Colon (tissue), 2 donors: Measurements from ENCODE around the gene BIRC7.

Experiments used
- FAIRE-seq: peaks from 2 replicates; lab custom pipeline; 2012; peaks lifted over from hg19 to GRCh38; lab: Jason Lieb, UNC
- donor health status: control.
- donor health status: control.

Gene BIRC7

DNA sequence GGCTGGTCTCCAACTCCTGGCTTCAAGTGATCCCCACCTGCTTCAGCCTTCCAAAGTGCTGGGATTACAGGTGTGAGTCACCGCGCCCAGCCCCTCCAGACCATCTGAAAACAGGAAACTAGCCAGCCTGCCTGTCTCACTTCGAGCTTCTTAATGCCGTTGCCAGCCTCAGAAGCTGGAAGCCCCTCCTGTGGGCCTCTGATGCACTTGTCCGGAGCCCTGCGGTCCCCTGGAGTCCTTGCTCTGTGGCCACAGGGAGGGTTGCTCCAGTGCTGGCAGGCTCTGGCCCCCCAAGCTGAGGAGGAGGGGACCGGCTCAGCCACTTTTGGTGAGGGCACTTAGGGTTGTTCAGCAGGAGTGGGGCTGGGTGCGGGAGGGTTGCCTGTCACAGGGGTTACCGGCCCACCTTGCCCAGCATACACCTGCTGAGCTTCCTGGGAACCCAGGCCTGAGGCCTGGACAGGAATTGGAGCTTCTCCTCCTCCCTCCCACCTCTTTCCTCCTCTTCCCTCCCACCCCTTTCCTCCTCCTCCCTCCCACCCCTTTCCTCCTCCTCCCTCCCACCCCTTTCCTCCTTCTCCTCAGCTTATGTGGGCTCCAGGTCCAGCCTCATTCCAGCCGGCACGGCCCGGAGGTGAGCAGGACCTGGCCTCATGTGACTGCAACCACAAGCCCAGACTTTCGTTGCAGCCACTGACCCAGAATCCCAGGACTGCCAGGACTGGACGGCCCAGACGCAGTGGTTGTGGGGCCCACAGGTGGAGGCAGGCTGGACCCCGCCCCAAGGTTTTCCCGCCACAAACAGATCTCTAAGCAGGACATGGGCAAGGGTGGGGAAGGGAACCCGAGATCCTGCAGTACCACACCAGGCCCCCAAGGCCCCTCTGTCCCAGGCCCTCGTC, 9.4 kb upstream of the BIRC7 start:
- no peak for FAIRE-seq

- FAIRE-seq, result no peak
Observed at GRCh38 chr20:63227260-63227659, 8.4 kb upstream of the BIRC7 start.

DNA sequence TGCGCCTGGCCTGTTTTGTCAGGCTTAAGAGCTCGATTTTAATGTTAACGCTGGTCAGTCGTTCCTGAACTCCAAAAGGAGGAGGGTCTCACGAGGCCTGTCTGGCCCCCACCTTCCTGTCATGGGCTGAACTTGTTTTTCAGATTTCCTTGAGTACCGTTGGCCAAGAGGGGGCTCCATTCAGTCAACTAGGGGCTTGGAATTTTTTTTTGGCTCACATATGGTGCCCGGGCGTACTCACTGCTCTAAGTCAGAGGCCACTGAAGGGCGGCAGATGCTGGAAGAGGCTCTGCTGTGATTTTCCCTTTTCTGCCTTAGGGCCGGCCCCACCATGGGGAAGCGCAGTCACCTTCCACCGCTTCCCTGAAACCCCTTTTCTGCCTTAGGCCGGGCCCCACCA, 6.9 kb upstream of the BIRC7 start:
- no peak for FAIRE-seq

GRCh38 chr20:63230800-63231268, 4.9 kb upstream of the BIRC7 start:
- no peak for FAIRE-seq

DNA sequence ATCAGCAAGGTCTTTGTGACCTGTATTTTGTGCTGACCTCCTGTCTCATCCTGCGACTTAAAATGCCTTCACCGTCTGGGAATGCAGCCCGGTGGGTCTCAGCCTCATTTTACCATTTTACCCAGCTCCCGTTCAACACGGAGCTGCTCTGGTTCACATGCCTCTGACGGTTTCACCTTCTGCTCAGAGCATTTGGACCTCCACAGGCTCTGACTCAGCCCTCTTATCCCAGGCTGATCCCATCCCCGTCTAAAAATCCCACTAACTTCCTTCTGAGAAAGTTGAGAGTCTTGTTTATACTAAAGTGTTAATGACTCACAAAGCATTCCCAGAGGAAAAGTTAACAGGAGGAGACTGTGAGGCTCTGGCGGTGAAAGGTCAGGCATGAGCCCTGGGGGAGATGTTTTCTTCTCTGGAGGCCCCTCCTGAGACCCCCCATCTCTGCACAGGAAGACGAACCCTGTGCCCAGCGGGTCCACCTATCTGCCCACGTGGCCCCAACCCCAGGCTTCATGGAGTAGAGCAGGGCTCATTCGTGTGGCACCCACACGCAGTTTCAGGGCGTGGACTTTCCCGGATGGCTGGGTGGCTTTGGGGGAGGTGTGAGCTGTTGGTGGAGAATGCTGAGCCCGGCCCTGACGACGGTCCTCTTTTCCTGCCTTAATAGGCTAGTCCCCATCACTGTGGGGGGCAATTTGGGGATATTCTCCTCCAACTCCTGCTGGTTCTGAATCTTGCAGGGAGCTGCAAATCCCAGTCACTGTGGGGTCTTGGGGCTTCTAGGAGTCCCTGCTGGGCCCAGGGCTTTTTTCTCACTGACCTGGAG, 3.3 kb upstream of the BIRC7 start:
- FAIRE-seq, result no peak

- no peak for FAIRE-seq
Observed at GRCh38 chr20:63233061-63233344, 2.7 kb upstream of the BIRC7 start.

DNA sequence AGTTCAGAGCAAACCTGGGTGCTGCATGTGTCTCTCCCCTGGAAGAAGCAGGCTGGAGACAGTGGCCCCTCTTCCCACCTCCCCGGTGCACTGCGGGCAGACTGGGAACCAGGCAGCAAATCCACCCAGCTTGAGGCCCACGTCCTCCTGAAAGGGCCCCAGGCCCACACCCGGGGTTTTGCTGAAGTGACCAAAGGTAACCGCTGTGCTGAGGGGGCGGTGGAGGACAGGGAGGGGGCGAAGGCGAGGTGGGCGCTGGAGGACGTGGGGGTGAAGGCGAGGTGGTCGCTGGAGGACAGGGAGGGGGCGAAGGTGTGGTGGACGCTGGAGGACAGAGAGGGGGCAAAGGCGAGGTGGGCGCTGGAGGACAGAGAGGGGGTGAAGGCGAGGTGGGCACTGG, 1.8 kb upstream of the BIRC7 start:
- no peak for FAIRE-seq

- FAIRE-seq, result no peak
Observed at GRCh38 chr20:63234693-63235398, 859 bp upstream of the BIRC7 start.

GRCh38 chr20:63236116-63236837, 572 bp downstream of the BIRC7 start:
- no peak for FAIRE-seq

DNA sequence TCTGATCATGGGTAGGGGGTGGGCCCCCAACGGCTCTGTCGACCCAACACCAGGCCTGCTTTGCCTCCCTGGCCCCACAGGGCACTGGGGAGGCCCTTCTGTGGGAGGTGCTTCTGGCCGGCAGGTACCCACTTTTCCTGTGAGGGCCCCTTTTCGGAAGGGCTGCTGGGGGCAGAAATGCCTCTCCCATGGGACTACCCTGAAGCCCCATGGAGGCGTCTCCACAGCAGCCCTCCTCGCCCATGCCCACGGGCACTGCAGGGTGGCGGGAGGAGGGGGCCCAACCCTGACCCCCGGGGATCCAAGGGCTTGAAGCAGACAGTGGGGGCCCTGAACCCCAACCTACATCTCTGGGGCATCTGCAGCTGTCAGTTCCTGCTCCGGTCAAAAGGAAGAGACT, 2.3 kb downstream of the BIRC7 start:
- FAIRE-seq, result no peak

DNA sequence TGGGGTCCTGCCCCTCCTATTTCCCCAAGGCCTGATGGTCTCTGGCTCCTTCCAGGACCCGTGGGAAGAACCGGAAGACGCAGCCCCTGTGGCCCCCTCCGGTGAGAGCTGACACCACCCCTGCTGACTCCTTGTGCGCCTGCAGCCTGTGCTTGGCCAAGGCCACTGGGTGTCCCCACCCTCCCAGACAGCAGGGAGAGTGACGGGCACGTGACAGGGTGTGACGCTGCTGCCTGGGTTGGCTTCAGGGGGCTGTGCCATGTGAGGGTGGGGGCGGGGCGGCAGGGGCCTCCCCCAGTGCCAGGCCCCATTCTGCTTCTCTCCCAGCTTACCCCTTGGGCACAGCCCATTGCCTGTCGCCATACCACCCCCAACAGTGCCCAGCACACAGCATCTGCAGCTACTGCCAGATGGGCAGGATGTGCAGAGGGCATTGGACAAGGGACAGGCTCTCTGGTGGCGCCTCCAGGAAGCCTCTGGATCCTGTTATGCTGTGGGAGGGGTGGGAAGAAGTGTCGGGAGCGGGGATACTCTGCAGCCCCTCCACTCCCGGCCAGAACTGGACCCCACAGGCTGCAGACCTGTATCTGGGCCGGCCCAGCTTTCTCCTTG, 2.9 kb downstream of the BIRC7 start:
- no peak for FAIRE-seq

- FAIRE-seq, result no peak
Observed at GRCh38 chr20:63239431-63239830, 3.7 kb downstream of the BIRC7 start.

GRCh38 chr20:63240004-63240403, 4.3 kb downstream of the BIRC7 start:
- FAIRE-seq, result no peak

DNA sequence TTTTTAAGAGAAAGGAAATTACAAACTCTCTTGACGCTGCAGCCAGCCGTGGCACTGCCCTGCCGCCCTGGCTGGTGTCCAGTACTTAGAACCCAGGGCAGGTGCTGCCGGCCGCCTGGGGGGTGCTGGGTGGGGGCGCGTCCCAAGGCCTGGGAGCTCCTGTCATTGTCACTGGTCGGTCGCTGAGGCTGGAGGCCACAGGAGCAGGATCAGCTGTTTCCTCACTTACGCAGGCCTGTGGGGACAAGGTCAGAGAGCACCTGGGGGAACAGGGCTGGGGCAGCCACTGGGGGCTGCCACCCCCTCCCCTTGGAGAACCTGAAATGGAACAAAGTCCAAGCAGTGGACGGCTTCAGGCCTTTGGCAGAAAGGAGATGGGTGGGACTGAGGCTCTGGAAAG, 5.6 kb downstream of the BIRC7 start:
- no peak for FAIRE-seq

GRCh38 chr20:63242736-63243135, 7.0 kb downstream of the BIRC7 start:
- FAIRE-seq, result no peak

GRCh38 chr20:63243604-63244247, 8.0 kb downstream of the BIRC7 start:
- no peak for FAIRE-seq

GRCh38 chr20:63244468-63244867, 8.8 kb downstream of the BIRC7 start:
- FAIRE-seq, result no peak

GRCh38 chr20:63246490-63247288, 11.0 kb downstream of the BIRC7 start:
- FAIRE-seq, result no peak

DNA sequence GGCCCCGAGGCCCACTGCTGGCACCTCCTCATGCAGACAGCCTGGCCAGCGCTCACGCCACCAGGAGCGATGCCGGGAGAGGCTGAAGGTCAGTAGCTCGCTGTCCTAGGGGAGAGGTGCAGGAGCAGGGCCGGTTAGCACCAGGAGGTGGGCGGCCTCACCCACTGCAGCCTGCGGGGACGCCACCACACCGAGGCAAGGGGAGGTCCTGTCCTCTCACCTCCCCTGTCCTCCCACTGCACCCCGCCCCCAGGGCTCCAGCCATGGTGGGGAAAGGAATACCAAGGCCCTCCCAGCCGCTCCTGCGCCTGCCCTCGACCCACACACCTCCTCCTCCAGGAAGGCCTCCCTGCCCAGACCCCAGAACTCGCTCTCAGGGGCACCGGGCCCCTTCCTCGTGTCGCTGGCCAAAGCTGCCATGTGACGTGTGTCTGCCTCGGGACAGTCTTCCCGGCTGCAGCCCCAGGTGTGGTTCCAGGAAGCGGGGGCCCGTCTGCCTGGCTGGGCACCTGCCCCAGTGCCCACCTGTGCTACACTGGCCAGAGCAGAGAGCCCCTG, 12.0 kb downstream of the BIRC7 start:
- FAIRE-seq, result no peak
